GM12878 (cell line): ENCODE results near the gene SLCO3A1.

ENCODE experiments used
- EP300 ChIP-seq, 2 experiments: fragments of 150-350 bp in 1 of 2; IDR thresholded peaks; 2 replicates each; pipeline ENCODE4 v1.6.1; 2011 to 2012; ENCODE audit warnings: low read depth in 2 of 2, low read length in 2 of 2, borderline replicate concordance in 1 of 2, improper control_type of control experiment in 1 of 2, inconsistent platforms in 1 of 2; ENCODE audit not compliant: control insufficient read depth in 1 of 2
- KDM1A ChIP-seq: fragments of 200-600 bp; sonication (generic); IDR thresholded peaks from 2 replicates; pipeline ENCODE4 v1.6.1; 2016; ENCODE audit warnings: borderline replicate concordance
- ZZZ3 ChIP-seq: IDR thresholded peaks from 2 replicates; pipeline ENCODE4 v1.6.1; 2011; ENCODE audit warnings: low read depth; ENCODE audit not compliant: control insufficient read depth, insufficient read length
- TF ChIP-seq, protein P1 (sequence below): fragments of 450-650 bp; conservative IDR thresholded peaks from 2 replicates; pipeline ENCODE4 v1.6.1; 2017; ENCODE audit warnings: mild to moderate bottlenecking, moderate library complexity

DNA sequence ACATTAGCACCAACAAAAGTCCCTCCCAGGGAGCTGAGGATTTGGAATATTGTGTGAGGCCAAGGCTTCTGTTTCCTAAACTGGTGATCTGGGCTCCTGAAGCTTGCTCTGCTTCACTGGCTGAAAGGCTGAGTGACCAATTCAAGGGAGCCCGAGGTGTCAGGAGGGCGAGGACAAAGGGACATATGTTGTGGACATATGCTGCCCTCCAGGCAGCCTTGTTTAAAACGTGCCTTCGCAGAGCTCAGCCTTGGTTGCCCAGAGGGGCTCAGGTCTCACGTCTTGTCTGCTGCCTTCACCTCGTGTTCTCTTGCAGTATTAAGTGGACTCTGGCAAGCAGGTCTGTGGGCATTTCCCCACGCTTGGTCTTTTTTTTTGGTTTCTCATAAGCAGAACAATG, 7.0 kb downstream of the SLCO3A1 start:
- TF ChIP-seq, protein P1, sequence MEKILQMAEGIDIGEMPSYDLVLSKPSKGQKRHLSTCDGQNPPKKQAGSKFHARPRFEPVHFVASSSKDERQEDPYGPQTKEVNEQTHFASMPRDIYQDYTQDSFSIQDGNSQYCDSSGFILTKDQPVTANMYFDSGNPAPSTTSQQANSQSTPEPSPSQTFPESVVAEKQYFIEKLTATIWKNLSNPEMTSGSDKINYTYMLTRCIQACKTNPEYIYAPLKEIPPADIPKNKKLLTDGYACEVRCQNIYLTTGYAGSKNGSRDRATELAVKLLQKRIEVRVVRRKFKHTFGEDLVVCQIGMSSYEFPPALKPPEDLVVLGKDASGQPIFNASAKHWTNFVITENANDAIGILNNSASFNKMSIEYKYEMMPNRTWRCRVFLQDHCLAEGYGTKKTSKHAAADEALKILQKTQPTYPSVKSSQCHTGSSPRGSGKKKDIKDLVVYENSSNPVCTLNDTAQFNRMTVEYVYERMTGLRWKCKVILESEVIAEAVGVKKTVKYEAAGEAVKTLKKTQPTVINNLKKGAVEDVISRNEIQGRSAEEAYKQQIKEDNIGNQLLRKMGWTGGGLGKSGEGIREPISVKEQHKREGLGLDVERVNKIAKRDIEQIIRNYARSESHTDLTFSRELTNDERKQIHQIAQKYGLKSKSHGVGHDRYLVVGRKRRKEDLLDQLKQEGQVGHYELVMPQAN, result no peak
- no peak for TF ChIP-seq KDM1A
- TF ChIP-seq ZZZ3, result no peak
- TF ChIP-seq EP300 (IDR thresholded peaks at IDR 0.05; ENCODE audit: borderline replicate concordance in 1 of 2, control insufficient read depth in 1 of 2, low read depth in 2 of 2, low read length in 2 of 2), result no peak
